CD14-positive monocyte (primary cell): Measurements from ENCODE around the gene BPTF. TPM values are rescaled to one million over a fixed set of nuclear protein-coding genes. Genes with fewer than 3 reads are reported as not detected.
A peak's percentile ranks its signal among the peaks of the same experiment; 100 is the strongest.

ENCODE experiments used
- DNase-seq, 3 donors: peaks; one replicate each; pipeline ENCODE4 v3.0.0-alpha.2; 2011 to 2022
- H2AFZ ChIP-seq: 2 replicates; pipeline ENCODE4 v1.6.0; 2012; ENCODE audit warnings: mild to moderate bottlenecking, low read depth, low read length, inconsistent platforms; ENCODE audit not compliant: insufficient read depth, poor library complexity, severe bottlenecking
- H3K27ac ChIP-seq, 2 donors: 1 replicate in 1 of 2; 2 replicates in 1 of 2; pipeline ENCODE4 v1.5.1; 2012 to 2013; ENCODE audit warnings: low read length in 2 of 2, control low read depth in 1 of 2, inconsistent platforms in 1 of 2, low read depth in 1 of 2, mild to moderate bottlenecking in 1 of 2
- H3K27me3 ChIP-seq, 2 donors: one replicate each; pipeline versions ENCODE4 v1.6.0 to v1.6.1; 2011 to 2013; ENCODE audit warnings: low read length in 2 of 2; ENCODE audit not compliant: control insufficient read depth in 2 of 2, insufficient read depth in 2 of 2
- H3K36me3 ChIP-seq, 2 donors: replicated peaks in 1 of 2; 1 replicate in 1 of 2; 2 replicates in 1 of 2; pipeline versions ENCODE4 v1.5.1 to v1.6.1; 2012 to 2013; ENCODE audit warnings: low read length in 2 of 2, control low read depth in 1 of 2, inconsistent platforms in 1 of 2, mild to moderate bottlenecking in 1 of 2; ENCODE audit not compliant: insufficient read depth in 2 of 2, control insufficient read depth in 1 of 2
- H3K4me1 ChIP-seq, 2 donors: 1 replicate in 1 of 2; 2 replicates in 1 of 2; pipeline versions ENCODE4 v1.5.1 to v1.6.1; 2012 to 2013; ENCODE audit warnings: low read length in 2 of 2, control low read depth in 1 of 2, inconsistent platforms in 1 of 2, mild to moderate bottlenecking in 1 of 2, moderate library complexity in 1 of 2; ENCODE audit not compliant: insufficient read depth in 2 of 2, control insufficient read depth in 1 of 2
- H3K4me2 ChIP-seq: replicated peaks from 2 replicates; pipeline ENCODE3; 2012; ENCODE audit warnings: low read length, moderate library complexity, mild to moderate bottlenecking; ENCODE audit not compliant: poor library complexity, severe bottlenecking; ENCODE audit errors: extremely low read depth
- H3K4me3 ChIP-seq, 3 experiments: fragments of 200-600 bp in 1 of 3; sonication (generic) in 1 of 3; replicated peaks in 1 of 3; 1 replicate in 2 of 3; 2 replicates in 1 of 3; pipeline ENCODE4 v1.5.1; 2011 to 2013; ENCODE audit warnings: low read length in 3 of 3, mild to moderate bottlenecking in 3 of 3, control low read depth in 2 of 3, low read depth in 2 of 3, inconsistent platforms in 1 of 3, moderate library complexity in 1 of 3
- H3K79me2 ChIP-seq: 2 replicates; pipeline ENCODE4 v1.6.0; 2012; ENCODE audit warnings: mild to moderate bottlenecking, control low read depth, inconsistent platforms, low read length, moderate library complexity; ENCODE audit not compliant: insufficient read depth
- H3K9ac ChIP-seq: 2 replicates; pipeline ENCODE4 v1.6.0; 2017; ENCODE audit warnings: low read length, mild to moderate bottlenecking; ENCODE audit not compliant: insufficient read depth, poor library complexity, severe bottlenecking
- H3K9me3 ChIP-seq, 2 donors: replicated peaks in 1 of 2; 1 replicate in 1 of 2; 2 replicates in 1 of 2; pipeline versions ENCODE4 v1.5.1 to v1.6.1; 2012 to 2013; ENCODE audit warnings: low read length in 2 of 2, control low read depth in 1 of 2; ENCODE audit not compliant: control insufficient read depth in 1 of 2, insufficient read depth in 1 of 2
- H4K20me1 ChIP-seq: 2 replicates; pipeline ENCODE4 v1.6.0; 2012; ENCODE audit warnings: mild to moderate bottlenecking, low read length, control low read depth, moderate library complexity; ENCODE audit not compliant: insufficient read depth
- H3K27ac Mint-ChIP-seq, 7 donors: one replicate each; pipeline ENCODE4 v1.8.0; 2020; ENCODE audit warnings: mild to moderate bottlenecking in 7 of 7, mixed read lengths in 7 of 7, moderate library complexity in 6 of 7, inconsistent platforms in 2 of 7
- H3K27me3 Mint-ChIP-seq, 3 donors: one replicate each; pipeline ENCODE4 v1.8.0; 2021 to 2022; ENCODE audit warnings: low read depth in 3 of 3, mild to moderate bottlenecking in 3 of 3, mixed read lengths in 3 of 3, moderate library complexity in 3 of 3, inconsistent platforms in 1 of 3
- H3K36me3 Mint-ChIP-seq, 2 donors: one replicate each; pipeline ENCODE4 v1.8.0; 2020; ENCODE audit warnings: mixed read lengths in 2 of 2, inconsistent platforms in 1 of 2, mild to moderate bottlenecking in 1 of 2
- H3K4me1 Mint-ChIP-seq: one replicate; pipeline ENCODE4 v1.8.0; 2020; ENCODE audit warnings: mild to moderate bottlenecking, mixed read lengths
- H3K4me3 Mint-ChIP-seq, 2 donors: one replicate each; pipeline ENCODE4 v1.8.0; 2020; ENCODE audit warnings: mild to moderate bottlenecking in 2 of 2, mixed read lengths in 2 of 2, moderate library complexity in 1 of 2
- H3K9me3 Mint-ChIP-seq, 7 donors: one replicate each; pipeline ENCODE4 v1.8.0; 2020 to 2022; ENCODE audit warnings: mixed read lengths in 7 of 7, mild to moderate bottlenecking in 6 of 7, moderate library complexity in 6 of 7, inconsistent platforms in 2 of 7
- CTCF ChIP-seq: fragments of 200-600 bp; IDR thresholded peaks from one replicate; pipeline ENCODE4 v1.8.0; 2022; ENCODE audit warnings: antibody characterized with exemption, mild to moderate bottlenecking
- WGBS: methylation state at CpG from one replicate; pipeline ENCODE4 v1.1.5; 2013; ENCODE audit warnings: missing lambda C conversion rate; ENCODE audit not compliant: insufficient coverage; 5-methylcytosine and 5-hydroxymethylcytosine counted together
- intact Hi-C, 2 donors: fragments of 100-400 bp; cut with micrococcal nuclease; formaldehyde crosslinking; loops; one replicate each; pipeline versions ENCODE4 v1.15.0 to v1.15.1; 2023
- polyA plus RNA-seq, 3 donors: library from polyadenylated mRNA; depleted of rRNA in 1 of 3; unstranded in 2 of 3; stranded (reverse) in 1 of 3; fragments of 300-500 nt in 2 of 3; fragments of >200 nt in 1 of 3; fragmentation: Illumina TruSeq in 2 of 3; gene quantifications; 1 replicate in 2 of 3; 2 replicates in 1 of 3; pipeline ENCODE4 v1.2.3, GENCODE V29; 2012 to 2021

The BPTF gene
- polyA plus RNA-seq, 3 donors, result 1.9 to 51.1 (median 4.5) TPM

- H3K4me3 ChIP-seq, result no peak overlapping the region
- no peaks in the 10 kb centered on the region for H3K9me3 ChIP-seq
- H3K27me3 Mint-ChIP-seq, result peaks cover 0 to 1% (median 0%) of the 10 kb centered on the region in 3 donors
- DNase-seq, result no peak
- no peaks in the 10 kb centered on the region for H3K9me3 Mint-ChIP-seq
- peak overlapping the region in 1 of 7 donors; percentile 63 for H3K27ac Mint-ChIP-seq
- no CpG with 5 or more reads among the region's 4 CpGs for WGBS
- H3K27ac ChIP-seq, result no peak overlapping the region
- H3K4me1 Mint-ChIP-seq, result peaks cover 47% of the 10 kb centered on the region
- intact Hi-C loops, result no loop called here
- no peak overlapping the region for H3K4me2 ChIP-seq
- no peak overlapping the region for H2AFZ ChIP-seq
- peaks cover 10 to 12% of the 10 kb centered on the region in 2 donors for H3K4me1 ChIP-seq
- peaks cover 0 to 9% of the 10 kb centered on the region in 2 donors for H3K36me3 ChIP-seq
- H3K4me3 Mint-ChIP-seq, result no peak overlapping the region
- H3K79me2 ChIP-seq, result peaks cover 97% of the 10 kb centered on the region
- H3K9ac ChIP-seq, result no peak overlapping the region
- TF ChIP-seq CTCF, result no peak
- H3K27me3 ChIP-seq, result no peaks in the 10 kb centered on the region
- peaks cover 2 to 10% of the 10 kb centered on the region in 2 donors for H3K36me3 Mint-ChIP-seq
- peaks cover 99% of the 10 kb centered on the region for H4K20me1 ChIP-seq
Observed at GRCh38 chr17:67836205-67836987, 11.1 kb downstream of the BPTF start.

GRCh38 chr17:67837965-67838364, 12.7 kb downstream of the BPTF start:
- Mint-ChIP-seq H3K27me3 (peaks cover 0 to 1% (median 0%) of the 10 kb centered on the region in 3 donors), H3K36me3 (peaks cover 2 to 7% of the 10 kb centered on the region in 2 donors), H3K9me3 (no peaks in the 10 kb centered on the region), H3K27ac (peak overlapping the region in 1 of 7 donors; percentile 57), H3K4me1 (peaks cover 52% of the 10 kb centered on the region), H3K4me3 (no peak overlapping the region)
- peaks cover 96% of the 10 kb centered on the region for H3K79me2 ChIP-seq
- no peak overlapping the region for H3K4me2 ChIP-seq
- H3K4me1 ChIP-seq, result peaks cover 10 to 12% of the 10 kb centered on the region in 2 donors
- H3K27ac ChIP-seq, result no peak overlapping the region
- no peak for TF ChIP-seq CTCF
- H4K20me1 ChIP-seq, result peaks cover 98% of the 10 kb centered on the region
- H3K9me3 ChIP-seq, result no peaks in the 10 kb centered on the region
- no peak overlapping the region for H3K4me3 ChIP-seq
- no peak for DNase-seq
- no peak overlapping the region for H3K9ac ChIP-seq
- H2AFZ ChIP-seq, result no peak overlapping the region
- WGBS, result no CpG with 5 or more reads among the region's 2 CpGs
- H3K27me3 ChIP-seq, result no peaks in the 10 kb centered on the region
- H3K36me3 ChIP-seq, result peaks cover 0 to 9% of the 10 kb centered on the region in 2 donors
- intact Hi-C loops, result no loop called here
